Central memory CD8-positive, alpha-beta T cell (primary cell): ENCODE results near the gene GIMAP6.
A peak's percentile ranks its signal among the peaks of the same experiment; 100 is the strongest.
"Not testable (repeated sequence)": the region's sequence is repeated elsewhere in the genome, so short reads cannot be mapped to it uniquely, and the experiment has no call there.

ENCODE experiments used
- ATAC-seq: fragments of 150-1000 bp; cut with Tn5 transposase; replicated peaks from 2 replicates; pipeline ENCODE4 v1.10.0; 2022; ENCODE audit warnings: mild to moderate bottlenecking, moderate FRiP score, moderate number of reproducible peaks; ENCODE audit not compliant: poor library complexity, severe bottlenecking; ENCODE audit errors: extremely low read depth
- DNase-seq, 2 donors: peaks; one replicate each; pipeline ENCODE4 v3.0.0; 2021; ENCODE audit warnings: low spot score in 2 of 2
- H3K27ac Mint-ChIP-seq: one replicate; pipeline ENCODE4 v1.8.0; 2022; ENCODE audit warnings: low read depth, mild to moderate bottlenecking, moderate library complexity, mixed read lengths
- H3K27me3 Mint-ChIP-seq: one replicate; pipeline ENCODE4 v1.8.0; 2022; ENCODE audit warnings: mixed read lengths
- H3K36me3 Mint-ChIP-seq: one replicate; pipeline ENCODE4 v1.8.0; 2022; ENCODE audit warnings: mild to moderate bottlenecking, moderate library complexity, mixed read lengths; ENCODE audit not compliant: insufficient read depth
- H3K4me1 Mint-ChIP-seq: one replicate; pipeline ENCODE4 v1.8.0; 2022; ENCODE audit warnings: mixed read lengths
- H3K4me3 Mint-ChIP-seq: one replicate; pipeline ENCODE4 v1.8.0; 2022; ENCODE audit warnings: mild to moderate bottlenecking, moderate library complexity, mixed read lengths
- H3K9me3 Mint-ChIP-seq: one replicate; pipeline ENCODE4 v1.8.0; 2022; ENCODE audit warnings: mixed read lengths

GIMAP6 gene

GRCh38 chr7:150631866-150632864 lies at the start of gene GIMAP6:
GIMAP6 (minus strand) TSS chr7:150632385; CDS start chr7:150630142, 2,243 bp downstream.
- DNase-seq, result no peak
- Mint-ChIP-seq H3K4me1 (peaks cover 75% of the 10 kb centered on the region), H3K9me3 (peaks cover 4% of the 10 kb centered on the region), H3K36me3 (peaks cover 43% of the 10 kb centered on the region), H3K27me3 (no peaks in the 10 kb centered on the region), H3K27ac (peak within 1 kb of the TSS; percentile 90), H3K4me3 (peak within 1 kb of the TSS; percentile 88)
- peak; percentile 59 for ATAC-seq

- DNase-seq, H3K4me3 Mint-ChIP-seq, H3K9me3 Mint-ChIP-seq, ATAC-seq, H3K27me3 Mint-ChIP-seq, H3K36me3 Mint-ChIP-seq: not testable (repeated sequence)
- Mint-ChIP-seq H3K27ac (peak overlapping the region; percentile 98), H3K4me1 (peaks cover 86% of the 10 kb centered on the region)
Measured at GRCh38 chr7:150680364-150680763, 48.2 kb upstream of the GIMAP6 start.

- peak overlapping the region; percentile 38 for H3K27ac Mint-ChIP-seq
Measured at GRCh38 chr7:150678601-150679000, 46.4 kb upstream of the GIMAP6 start.

DNA sequence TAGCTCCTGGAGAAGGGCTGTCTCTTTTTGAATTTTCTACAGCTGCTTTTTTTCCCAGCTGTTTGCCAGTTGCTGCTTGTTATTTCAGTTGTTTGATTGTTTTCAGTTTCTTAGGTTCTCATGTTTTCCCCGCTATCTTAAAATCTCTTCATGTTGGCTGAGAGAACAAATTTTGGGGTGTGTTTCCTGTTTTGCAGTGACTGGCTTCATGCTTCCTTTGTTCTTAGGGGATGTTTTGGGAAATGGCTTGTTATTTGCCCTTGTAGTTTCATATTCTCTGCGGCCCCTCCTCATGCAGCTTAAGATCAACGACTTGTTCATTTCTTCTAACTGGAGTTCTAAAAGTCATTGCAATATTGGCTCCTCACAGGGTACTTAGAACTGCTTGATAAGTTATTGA lies 44.7 kb upstream of the GIMAP6 start:
- peak; percentile 96 for ATAC-seq
- not testable (repeated sequence) for H3K36me3 Mint-ChIP-seq, H3K27me3 Mint-ChIP-seq, H3K9me3 Mint-ChIP-seq, DNase-seq
- Mint-ChIP-seq H3K4me3 (peak overlapping the region; percentile 65), H3K27ac (peak overlapping the region; percentile 91), H3K4me1 (peaks cover 67% of the 10 kb centered on the region)

More at GRCh38 chr7:150678601-150679000, 46.4 kb upstream of the GIMAP6 start:
- not testable (repeated sequence) for ATAC-seq, H3K9me3 Mint-ChIP-seq, H3K36me3 Mint-ChIP-seq, DNase-seq, H3K27me3 Mint-ChIP-seq
- Mint-ChIP-seq H3K4me1 (peaks cover 77% of the 10 kb centered on the region), H3K4me3 (peak overlapping the region; percentile 50)

- H3K4me1 Mint-ChIP-seq, result peaks cover 67% of the 10 kb centered on the region
- H3K4me3 Mint-ChIP-seq, result peak overlapping the region; percentile 65
- H3K27ac Mint-ChIP-seq, result peak overlapping the region; percentile 91
- not testable (repeated sequence) for H3K27me3 Mint-ChIP-seq, DNase-seq, ATAC-seq, H3K9me3 Mint-ChIP-seq, H3K36me3 Mint-ChIP-seq
Measured at GRCh38 chr7:150676276-150676675, 44.1 kb upstream of the GIMAP6 start.

- Mint-ChIP-seq H3K4me1 (peaks cover 67% of the 10 kb centered on the region), H3K4me3 (peak overlapping the region; percentile 46), H3K27me3 (no peaks in the 10 kb centered on the region), H3K27ac (peak overlapping the region; percentile 91), H3K9me3 (peaks cover 6% of the 10 kb centered on the region), H3K36me3 (peaks cover 7% of the 10 kb centered on the region)
- DNase-seq, result no peak
- ATAC-seq, result no peak
Measured at GRCh38 chr7:150675714-150676113, 43.5 kb upstream of the GIMAP6 start.

DNA sequence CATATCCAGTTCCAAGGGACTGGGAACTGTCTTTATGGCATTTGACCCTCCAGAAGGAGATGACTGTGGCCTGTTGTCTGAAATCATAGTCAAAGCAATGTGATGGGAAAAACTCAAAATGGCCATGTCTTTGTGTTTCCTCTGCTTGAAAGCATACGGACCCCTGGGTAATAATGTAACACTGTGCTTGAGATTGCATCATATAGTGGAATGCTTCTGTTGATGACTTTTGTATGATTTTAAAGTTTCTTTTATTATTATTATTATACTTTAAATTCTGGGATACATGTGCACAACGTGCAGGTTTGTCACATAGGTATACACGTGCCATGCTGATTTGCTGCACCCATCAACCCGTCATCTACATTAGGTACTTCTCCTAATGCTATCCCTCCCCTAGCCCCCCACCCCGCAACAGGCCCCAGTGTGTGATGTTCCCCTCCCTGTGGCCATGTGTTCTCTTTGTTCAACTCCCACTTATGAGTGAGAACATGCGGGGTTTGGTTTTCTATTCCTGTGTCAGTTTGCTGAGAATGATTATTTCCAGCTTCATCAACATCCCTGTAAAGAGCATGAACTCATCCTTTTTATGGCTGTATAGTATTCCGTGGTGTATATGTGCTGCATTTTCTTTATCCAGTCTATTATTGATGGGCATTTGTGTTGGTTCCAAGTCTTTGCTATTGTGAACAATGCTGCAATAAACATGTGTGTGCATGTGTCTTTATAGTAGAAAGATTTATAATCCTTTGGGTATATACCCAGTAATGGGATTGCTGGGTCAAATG lies 39.8 kb upstream of the GIMAP6 start:
- not testable (repeated sequence) for H3K9me3 Mint-ChIP-seq, ATAC-seq, H3K4me3 Mint-ChIP-seq, H3K27me3 Mint-ChIP-seq, DNase-seq, H3K36me3 Mint-ChIP-seq
- Mint-ChIP-seq H3K27ac (peak overlapping the region; percentile 88), H3K4me1 (peaks cover 65% of the 10 kb centered on the region)

DNA sequence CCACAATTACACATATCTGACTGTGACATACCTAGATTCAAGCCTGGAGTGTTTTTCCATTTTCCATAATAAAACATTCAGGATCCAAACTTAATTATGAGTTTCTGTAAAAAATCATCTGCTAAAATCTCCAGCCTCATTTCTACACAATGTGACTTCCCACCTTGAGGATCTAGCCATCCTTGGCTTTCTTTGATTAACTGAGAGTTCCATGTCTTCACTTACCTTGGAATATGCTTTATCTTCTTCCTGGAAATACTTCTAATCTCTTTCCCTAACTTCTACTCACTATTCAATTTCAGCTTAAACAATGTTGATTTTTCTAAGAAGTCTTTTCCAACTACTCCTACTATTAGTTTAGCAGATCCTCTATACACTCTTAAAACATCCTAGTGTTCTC lies 36.8 kb upstream of the GIMAP6 start:
- Mint-ChIP-seq H3K36me3 (peaks cover 16% of the 10 kb centered on the region), H3K27ac (peak overlapping the region; percentile 98), H3K4me3 (peak overlapping the region; percentile 37), H3K4me1 (peaks cover 72% of the 10 kb centered on the region), H3K9me3 (no peaks in the 10 kb centered on the region), H3K27me3 (no peaks in the 10 kb centered on the region)
- ATAC-seq, result no peak
- DNase-seq, result no peak

GRCh38 chr7:150668472-150668911 lies 36.3 kb upstream of the GIMAP6 start:
- no peaks in the 10 kb centered on the region for H3K27me3 Mint-ChIP-seq
- DNase-seq (peak in 1 of 2 donors; percentile 64), ATAC-seq (peak; percentile 84)
- peaks cover 18% of the 10 kb centered on the region for H3K36me3 Mint-ChIP-seq
- H3K4me3 Mint-ChIP-seq, result peak overlapping the region; percentile 37
- no peaks in the 10 kb centered on the region for H3K9me3 Mint-ChIP-seq
- peaks cover 77% of the 10 kb centered on the region for H3K4me1 Mint-ChIP-seq
- H3K27ac Mint-ChIP-seq, result peak overlapping the region; percentile 98

DNA sequence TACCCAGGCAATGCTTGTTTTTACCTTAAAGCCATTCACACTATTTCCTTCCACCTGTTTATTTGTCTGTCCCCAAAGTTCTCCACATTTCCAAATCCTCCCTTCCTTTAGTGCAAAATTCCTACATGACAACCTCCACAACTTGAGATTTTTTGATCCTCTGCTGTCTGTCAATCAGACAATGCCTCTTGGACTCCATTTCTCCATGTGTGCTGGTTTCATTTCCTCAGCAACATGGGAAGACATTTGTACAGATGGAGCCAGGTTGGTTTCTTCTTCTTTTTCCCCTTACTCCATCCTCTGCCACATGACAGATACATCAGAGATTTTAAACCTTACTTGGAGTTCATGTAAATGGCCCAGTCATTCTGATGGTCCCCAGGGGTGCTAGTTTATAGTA lies 34.2 kb upstream of the GIMAP6 start:
- Mint-ChIP-seq H3K9me3 (no peaks in the 10 kb centered on the region), H3K27me3 (no peaks in the 10 kb centered on the region), H3K27ac (peak overlapping the region; percentile 98), H3K36me3 (peaks cover 17% of the 10 kb centered on the region), H3K4me1 (peaks cover 86% of the 10 kb centered on the region), H3K4me3 (peak overlapping the region; percentile 42)
- ATAC-seq (no peak), DNase-seq (no peak)

GRCh38 chr7:150665896-150666295 lies 33.7 kb upstream of the GIMAP6 start:
- Mint-ChIP-seq H3K27ac (peak overlapping the region; percentile 98), H3K4me1 (peaks cover 86% of the 10 kb centered on the region), H3K36me3 (peaks cover 17% of the 10 kb centered on the region), H3K4me3 (peak overlapping the region; percentile 42), H3K9me3 (no peaks in the 10 kb centered on the region), H3K27me3 (no peaks in the 10 kb centered on the region)
- DNase-seq, result peak in 1 of 2 donors; percentile 56
- peak; percentile 60 for ATAC-seq

- no peaks in the 10 kb centered on the region for H3K9me3 Mint-ChIP-seq
- H3K27me3 Mint-ChIP-seq, result no peaks in the 10 kb centered on the region
- ATAC-seq (no peak), DNase-seq (no peak)
- peaks cover 20% of the 10 kb centered on the region for H3K36me3 Mint-ChIP-seq
- peak overlapping the region; percentile 98 for H3K27ac Mint-ChIP-seq
- peaks cover 89% of the 10 kb centered on the region for H3K4me1 Mint-ChIP-seq
- peak overlapping the region; percentile 42 for H3K4me3 Mint-ChIP-seq
Measured at GRCh38 chr7:150665089-150665748, 33.0 kb upstream of the GIMAP6 start.
